Prostate gland (tissue), 2 donors: ENCODE measurements around the gene NEU2. TPM values are rescaled to one million over a fixed set of nuclear protein-coding genes. Genes with fewer than 3 reads are reported as not detected.

ENCODE experiments used
- DNase-seq: peaks from one replicate; pipeline ENCODE4 v3.0.0-alpha.2; 2019; ENCODE audit warnings: low spot score
- H3K27ac ChIP-seq, 2 donors: fragments of 200-600 bp; sonication (generic); 2 replicates each; pipeline ENCODE4 v1.5.1; 2017 to 2019
- H3K27me3 ChIP-seq: fragments of 200-600 bp; sonication (generic); replicated peaks from 2 replicates; pipeline ENCODE4 v1.5.1; 2019; ENCODE audit not compliant: insufficient read depth
- H3K36me3 ChIP-seq, 2 donors: fragments of 200-600 bp; sonication (generic); 1 replicate in 1 of 2; 2 replicates in 1 of 2; pipeline versions ENCODE4 v1.5.1 to v1.8.1; 2017 to 2019
- H3K4me1 ChIP-seq: fragments of 200-600 bp; sonication (generic); replicated peaks from 2 replicates; pipeline ENCODE4 v1.5.1; 2019
- H3K4me3 ChIP-seq, 2 donors: fragments of 200-600 bp; sonication (generic); 2 replicates each; pipeline ENCODE4 v1.5.1; 2017 to 2019
- H3K9me3 ChIP-seq: fragments of 200-600 bp; sonication (generic); 2 replicates; pipeline ENCODE4 v1.5.1; 2017
- CTCF ChIP-seq, 4 experiments: fragments of 200-600 bp in 2 of 4; fragments of 450-650 bp in 2 of 4; sonication (generic) in 2 of 4; IDR thresholded peaks; 1 replicate in 3 of 4; 2 replicates in 1 of 4; pipeline ENCODE4 v1.5.1; 2016 to 2019; ENCODE audit warnings: antibody characterized with exemption in 4 of 4, mild to moderate bottlenecking in 2 of 4, moderate library complexity in 2 of 4
- POLR2A ChIP-seq: fragments of 450-650 bp; IDR thresholded peaks from one replicate; pipeline ENCODE4 v1.6.1; 2016; ENCODE audit warnings: antibody characterized with exemption, mild to moderate bottlenecking
- POLR2AphosphoS5 ChIP-seq: sonication (generic); formaldehyde crosslinking; IDR thresholded peaks from one replicate; pipeline ENCODE4 v1.6.1; 2017; ENCODE audit warnings: antibody characterized with exemption
- WGBS: methylation state at CpG from one replicate; pipeline ENCODE4 v1.1.5; 2018; 5-methylcytosine and 5-hydroxymethylcytosine counted together
- intact Hi-C: fragments of 100-400 bp; cut with DNase I; formaldehyde crosslinking; loops from one replicate; pipeline ENCODE4 v1.14.2; 2022
- total RNA-seq, 2 donors: library from RNA; depleted of rRNA; stranded (reverse); fragments of >200 nt; gene quantifications; one replicate each; pipeline ENCODE4 v1.1.0, GENCODE V29; 2016

The NEU2 gene
- total RNA-seq, 2 donors from 2014 or later, result not detected

GRCh38 chr2:233081232-233081730 is 48.8 kb downstream of the NEU2 start:
- H3K9me3 ChIP-seq, result no peaks in the 10 kb centered on the region
- H3K27me3 ChIP-seq, result no peaks in the 10 kb centered on the region
- TF ChIP-seq POLR2A (no peak), POLR2AphosphoS5 (no peak), CTCF (IDR thresholded peaks at IDR 0.05) (no peak)
- H3K4me1 ChIP-seq, result no peaks in the 10 kb centered on the region
- WGBS, result 70% methylated on average over 9 of the region's 9 CpGs
- DNase-seq, result no peak
- H3K36me3 ChIP-seq, result no peaks in the 10 kb centered on the region
- intact Hi-C loops, result no loop called here
- H3K4me3 ChIP-seq, result no peak overlapping the region
- no peak overlapping the region for H3K27ac ChIP-seq

GRCh38 chr2:233081731-233082221 is 49.3 kb downstream of the NEU2 start:
- intact Hi-C loops, result no loop called here
- 89% methylated on average over 11 of the region's 13 CpGs for WGBS
- TF ChIP-seq POLR2A (no peak), POLR2AphosphoS5 (no peak), CTCF (IDR thresholded peaks at IDR 0.05) (no peak)
- Histone ChIP-seq H3K4me3 (no peak overlapping the region), H3K27ac (no peak overlapping the region), H3K4me1 (no peaks in the 10 kb centered on the region), H3K27me3 (no peaks in the 10 kb centered on the region), H3K9me3 (no peaks in the 10 kb centered on the region), H3K36me3 (no peaks in the 10 kb centered on the region)
- DNase-seq, result no peak

GRCh38 chr2:233082222-233082930 is 49.9 kb downstream of the NEU2 start:
- Histone ChIP-seq H3K9me3 (no peaks in the 10 kb centered on the region), H3K27ac (no peak overlapping the region), H3K4me3 (no peak overlapping the region), H3K36me3 (no peaks in the 10 kb centered on the region), H3K4me1 (no peaks in the 10 kb centered on the region), H3K27me3 (no peaks in the 10 kb centered on the region)
- 70% methylated on average over 11 of the region's 11 CpGs for WGBS
- intact Hi-C loops, result no loop called here
- DNase-seq, result no peak
- TF ChIP-seq POLR2AphosphoS5 (no peak), POLR2A (no peak), CTCF (IDR thresholded peaks at IDR 0.05) (no peak)

GRCh38 chr2:233082931-233083755 is 50.7 kb downstream of the NEU2 start:
- DNase-seq, result no peak
- intact Hi-C loops, result no loop called here
- H3K4me1 ChIP-seq, result no peaks in the 10 kb centered on the region

More at GRCh38 chr2:233082931-233083755, 50.7 kb downstream of the NEU2 start:
- Histone ChIP-seq H3K27ac (peak overlapping the region in 1 of 2 donors; percentile 38), H3K27me3 (no peaks in the 10 kb centered on the region), H3K36me3 (no peaks in the 10 kb centered on the region), H3K9me3 (no peaks in the 10 kb centered on the region), H3K4me3 (no peak overlapping the region)
- TF ChIP-seq CTCF (IDR thresholded peaks at IDR 0.05) (no peak), POLR2A (no peak), POLR2AphosphoS5 (no peak)
- 78% methylated on average over 9 of the region's 9 CpGs for WGBS
